ENCODE measurements around the gene GOLGA8T.
"Not testable (repeated sequence)": the region's sequence is repeated elsewhere in the genome, so short reads cannot be mapped to it uniquely, and the experiment has no call there.

- TF ChIP-seq MAZ (IDR thresholded peaks at IDR 0.05; ENCODE audit: borderline replicate concordance, low read depth, low read length); POLR2A (IDR thresholded peaks at IDR 0.05; ENCODE audit: low read depth, low read length); MAFK (IDR thresholded peaks at IDR 0.05; ENCODE audit: low read depth, low read length): not testable (repeated sequence)
- TF ChIP-seq, protein P1, sequence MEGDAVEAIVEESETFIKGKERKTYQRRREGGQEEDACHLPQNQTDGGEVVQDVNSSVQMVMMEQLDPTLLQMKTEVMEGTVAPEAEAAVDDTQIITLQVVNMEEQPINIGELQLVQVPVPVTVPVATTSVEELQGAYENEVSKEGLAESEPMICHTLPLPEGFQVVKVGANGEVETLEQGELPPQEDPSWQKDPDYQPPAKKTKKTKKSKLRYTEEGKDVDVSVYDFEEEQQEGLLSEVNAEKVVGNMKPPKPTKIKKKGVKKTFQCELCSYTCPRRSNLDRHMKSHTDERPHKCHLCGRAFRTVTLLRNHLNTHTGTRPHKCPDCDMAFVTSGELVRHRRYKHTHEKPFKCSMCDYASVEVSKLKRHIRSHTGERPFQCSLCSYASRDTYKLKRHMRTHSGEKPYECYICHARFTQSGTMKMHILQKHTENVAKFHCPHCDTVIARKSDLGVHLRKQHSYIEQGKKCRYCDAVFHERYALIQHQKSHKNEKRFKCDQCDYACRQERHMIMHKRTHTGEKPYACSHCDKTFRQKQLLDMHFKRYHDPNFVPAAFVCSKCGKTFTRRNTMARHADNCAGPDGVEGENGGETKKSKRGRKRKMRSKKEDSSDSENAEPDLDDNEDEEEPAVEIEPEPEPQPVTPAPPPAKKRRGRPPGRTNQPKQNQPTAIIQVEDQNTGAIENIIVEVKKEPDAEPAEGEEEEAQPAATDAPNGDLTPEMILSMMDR (conservative IDR thresholded peaks at IDR 0.05; ENCODE audit: low read depth, low read length) = not testable (repeated sequence)
Measured at GRCh38 chr15:30179814-30180213, 45.0 kb downstream of the GOLGA8T start.
